CD4-positive, alpha-beta T cell treated with Interleukin-6 at 100 ng/mL for 8 hours (primary cell): ENCODE data around the gene LRRC15.
A peak's percentile ranks its signal among the peaks of the same experiment; 100 is the strongest.

ENCODE experiments used
- DNase-seq: peaks from one replicate; pipeline ENCODE4 v3.0.0-alpha.2; 2020; ENCODE audit warnings: mixed read lengths, low spot score

The LRRC15 gene

GRCh38 chr3:194369522-194370279 lies at the start of gene LRRC15:
LRRC15 (minus strand) TSS chr3:194369743; CDS start chr3:194361043, 8,700 bp downstream.
- DNase-seq = no peak

GRCh38 chr3:194418671-194419070 lies 49.1 kb upstream of the LRRC15 start:
- DNase-seq = no peak

GRCh38 chr3:194407423-194407822 lies 37.9 kb upstream of the LRRC15 start:
- DNase-seq = no peak

GRCh38 chr3:194405766-194406165 lies 36.2 kb upstream of the LRRC15 start:
- DNase-seq = no peak

GRCh38 chr3:194404365-194405140 lies 35.0 kb upstream of the LRRC15 start:
- peak; percentile 46 for DNase-seq

- no peak for DNase-seq
Observed at GRCh38 chr3:194401868-194402329, 32.4 kb upstream of the LRRC15 start.

- DNase-seq = no peak
Observed at GRCh38 chr3:194401346-194401745, 31.8 kb upstream of the LRRC15 start.

- no peak for DNase-seq
Observed at GRCh38 chr3:194399874-194400411, 30.4 kb upstream of the LRRC15 start.

GRCh38 chr3:194399166-194399565 lies 29.6 kb upstream of the LRRC15 start, which contains the start of gene GP5:
GP5 (minus strand) TSS chr3:194399266; CDS start chr3:194398282, 984 bp downstream.
- no peak for DNase-seq

- peak; percentile 39 for DNase-seq
Observed at GRCh38 chr3:194397757-194398312, 28.3 kb upstream of the LRRC15 start.

- DNase-seq = peak; percentile 37
Observed at GRCh38 chr3:194396859-194397756, 27.6 kb upstream of the LRRC15 start.

GRCh38 chr3:194396539-194396858 lies 27.0 kb upstream of the LRRC15 start:
- no peak for DNase-seq

GRCh38 chr3:194395778-194396538 lies 26.4 kb upstream of the LRRC15 start:
- peak; percentile 72 for DNase-seq

GRCh38 chr3:194395212-194395611 lies 25.7 kb upstream of the LRRC15 start:
- DNase-seq = no peak

- DNase-seq = no peak
Observed at GRCh38 chr3:194392576-194392975, 23.0 kb upstream of the LRRC15 start.

- DNase-seq = no peak
Observed at GRCh38 chr3:194390835-194391234, 21.3 kb upstream of the LRRC15 start.

- no peak for DNase-seq
Observed at GRCh38 chr3:194389269-194389668, 19.7 kb upstream of the LRRC15 start.

- no peak for DNase-seq
Observed at GRCh38 chr3:194387926-194388418, 18.4 kb upstream of the LRRC15 start.

GRCh38 chr3:194387276-194387675 lies 17.7 kb upstream of the LRRC15 start:
- DNase-seq = no peak

- DNase-seq = no peak
Observed at GRCh38 chr3:194386648-194387047, 17.1 kb upstream of the LRRC15 start.

- no peak for DNase-seq
Observed at GRCh38 chr3:194386066-194386465, 16.5 kb upstream of the LRRC15 start.
